D721Med (cell line): ENCODE measurements around the gene CHST11.

Experiments used
- DNase-seq: peaks from one replicate; pipeline ENCODE4 v3.0.0; 2011; ENCODE audit warnings: low spot score; ENCODE audit not compliant: insufficient read length
- FAIRE-seq: peaks from 2 replicates; lab custom pipeline; 2011; peaks lifted over from hg19 to GRCh38; lab: Jason Lieb, UNC
- TF ChIP-seq, protein P1 (sequence below): IDR thresholded peaks from 2 replicates; pipeline ENCODE4 v1.5.1; 2012; ENCODE audit warnings: mild to moderate bottlenecking, control low read depth; ENCODE audit not compliant: insufficient read depth; ENCODE audit errors: missing control alignments

CHST11 gene

DNA sequence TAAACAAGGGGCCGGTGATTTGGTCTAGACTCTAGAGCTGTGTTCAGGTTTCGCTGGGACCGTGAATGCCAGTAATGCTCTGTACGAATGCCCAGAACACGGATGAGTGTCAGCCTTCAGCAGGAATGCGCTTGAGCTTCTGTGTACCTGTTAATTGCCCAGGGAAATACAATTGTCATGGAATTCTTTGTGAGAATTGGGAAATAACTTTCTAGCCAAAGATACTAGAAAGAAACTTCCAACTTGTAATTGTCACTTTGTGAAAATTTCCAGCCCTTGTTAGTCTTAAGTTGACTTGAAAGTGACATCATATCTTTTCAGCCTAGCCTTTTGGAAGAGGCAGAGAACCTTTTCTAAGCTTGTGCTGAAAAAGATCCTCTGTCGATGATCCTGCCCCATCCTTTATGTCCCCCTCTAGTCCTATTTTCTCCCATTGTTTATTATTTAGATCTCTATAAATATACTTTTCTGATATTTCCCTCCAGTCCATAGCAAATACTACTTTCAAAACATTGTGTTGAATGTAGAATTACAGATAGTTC, 2.7 kb downstream of the CHST11 start:
- FAIRE-seq: no peak
- TF ChIP-seq, protein P1, sequence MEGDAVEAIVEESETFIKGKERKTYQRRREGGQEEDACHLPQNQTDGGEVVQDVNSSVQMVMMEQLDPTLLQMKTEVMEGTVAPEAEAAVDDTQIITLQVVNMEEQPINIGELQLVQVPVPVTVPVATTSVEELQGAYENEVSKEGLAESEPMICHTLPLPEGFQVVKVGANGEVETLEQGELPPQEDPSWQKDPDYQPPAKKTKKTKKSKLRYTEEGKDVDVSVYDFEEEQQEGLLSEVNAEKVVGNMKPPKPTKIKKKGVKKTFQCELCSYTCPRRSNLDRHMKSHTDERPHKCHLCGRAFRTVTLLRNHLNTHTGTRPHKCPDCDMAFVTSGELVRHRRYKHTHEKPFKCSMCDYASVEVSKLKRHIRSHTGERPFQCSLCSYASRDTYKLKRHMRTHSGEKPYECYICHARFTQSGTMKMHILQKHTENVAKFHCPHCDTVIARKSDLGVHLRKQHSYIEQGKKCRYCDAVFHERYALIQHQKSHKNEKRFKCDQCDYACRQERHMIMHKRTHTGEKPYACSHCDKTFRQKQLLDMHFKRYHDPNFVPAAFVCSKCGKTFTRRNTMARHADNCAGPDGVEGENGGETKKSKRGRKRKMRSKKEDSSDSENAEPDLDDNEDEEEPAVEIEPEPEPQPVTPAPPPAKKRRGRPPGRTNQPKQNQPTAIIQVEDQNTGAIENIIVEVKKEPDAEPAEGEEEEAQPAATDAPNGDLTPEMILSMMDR: no peak
- no peak for DNase-seq

DNA sequence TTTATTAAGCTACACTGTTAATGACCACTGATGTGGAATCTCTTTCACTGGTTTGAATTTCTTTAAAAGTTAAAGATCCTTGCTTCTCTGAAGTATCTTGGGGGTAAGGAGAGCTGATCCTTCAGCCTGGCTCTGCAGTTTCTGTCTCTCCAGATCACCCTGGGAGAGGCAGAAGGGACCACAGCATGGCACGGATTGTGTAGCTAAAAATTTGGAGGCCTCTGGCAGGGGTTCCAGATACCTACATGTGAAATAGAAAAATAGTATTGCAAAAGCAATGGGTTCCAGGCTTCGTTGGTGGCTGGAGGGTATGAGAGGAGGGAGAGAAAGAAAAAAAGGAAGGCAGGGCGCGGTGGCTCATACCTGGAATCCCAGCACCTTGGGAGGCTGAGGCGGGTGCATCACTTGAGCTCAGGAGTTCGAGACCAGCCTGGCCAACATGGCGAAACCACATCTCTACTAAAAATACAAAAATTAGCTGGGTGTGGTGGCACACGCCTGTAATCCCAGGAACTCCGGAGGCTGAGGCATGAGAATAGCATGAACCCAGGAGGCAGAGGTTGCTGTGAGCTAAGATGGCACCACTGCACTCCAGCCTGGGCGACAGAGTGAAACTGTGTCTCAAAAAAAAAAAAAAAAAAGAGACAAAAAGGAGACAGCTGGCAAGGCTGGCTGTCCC, 3.4 kb downstream of the CHST11 start:
- TF ChIP-seq, protein P1: no peak
- FAIRE-seq: no peak
- DNase-seq: no peak

DNA sequence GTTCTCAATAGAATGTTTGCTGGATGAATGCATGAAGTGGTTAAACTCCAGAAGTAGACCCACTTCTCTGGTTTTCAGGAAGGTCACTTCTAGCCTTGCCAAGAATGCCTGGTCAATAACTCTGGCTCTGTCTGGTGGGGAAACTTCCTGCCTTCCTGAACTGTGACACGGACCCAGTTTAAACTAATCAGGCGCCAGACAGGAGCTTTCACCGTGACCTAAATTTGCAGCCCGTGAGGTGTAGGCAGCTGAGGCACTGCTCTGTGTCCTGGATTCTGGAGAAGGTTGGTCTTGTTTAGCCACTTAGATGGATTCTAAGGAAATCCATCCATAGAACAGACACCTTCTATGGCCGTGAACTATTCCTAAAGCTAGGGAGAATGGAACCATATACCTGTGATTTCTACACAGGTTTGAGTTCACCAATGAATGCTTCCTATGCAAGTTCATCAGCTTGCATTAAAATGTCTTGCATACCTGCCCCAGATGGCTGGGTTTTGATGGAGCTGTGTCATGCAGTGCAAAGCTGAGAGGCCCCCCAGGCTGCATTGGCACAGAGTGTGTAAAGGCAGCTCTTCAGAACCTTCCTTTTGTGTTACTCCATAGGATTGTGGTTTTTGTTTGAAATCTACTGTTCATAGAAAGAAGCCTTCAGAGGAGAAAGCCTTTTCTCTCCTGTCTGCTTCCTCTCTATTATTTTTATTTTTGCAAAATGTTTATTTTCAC, 4.4 kb downstream of the CHST11 start:
- DNase-seq: no peak
- TF ChIP-seq, protein P1: no peak
- no peak for FAIRE-seq

DNA sequence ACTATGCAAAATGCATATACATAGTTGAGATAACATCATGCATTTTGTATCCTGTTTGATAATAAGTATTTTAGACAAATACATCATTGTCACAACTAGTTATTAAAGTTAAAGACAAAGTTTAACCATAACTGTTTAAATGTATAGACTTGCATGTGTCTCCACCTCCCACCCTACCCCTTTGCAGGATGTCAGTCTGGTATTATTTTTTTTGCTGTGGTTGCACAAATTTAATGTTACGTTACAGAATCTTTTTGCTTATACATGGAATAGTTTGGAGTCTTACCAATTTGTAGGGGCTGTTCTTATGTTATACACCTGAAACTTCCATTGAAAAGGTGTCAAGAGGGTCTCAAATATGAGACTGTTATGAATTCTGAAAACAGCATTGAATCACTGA, 5.6 kb downstream of the CHST11 start:
- no peak for FAIRE-seq
- TF ChIP-seq, protein P1: no peak

GRCh38 chr12:104462931-104463339, 6.2 kb downstream of the CHST11 start:
- TF ChIP-seq, protein P1: no peak
- FAIRE-seq: no peak
- DNase-seq: no peak

More for the DNA sequence above, 5.6 kb downstream of the CHST11 start:
- DNase-seq: no peak

- no peak for FAIRE-seq
- TF ChIP-seq, protein P1: no peak
These were observed 6.6 kb downstream of the CHST11 start for GRCh38 chr12:104463368-104463767.

GRCh38 chr12:104464899-104465298, 8.2 kb downstream of the CHST11 start:
- no peak for DNase-seq
- TF ChIP-seq, protein P1: no peak
- no peak for FAIRE-seq

More at GRCh38 chr12:104463368-104463767, 6.6 kb downstream of the CHST11 start:
- no peak for DNase-seq
